HepG2 (cell line): ENCODE data around the gene ETF1. TPM values are rescaled to one million over a fixed set of nuclear protein-coding genes. Genes with fewer than 3 reads are reported as not detected.
A peak's percentile ranks its signal among the peaks of the same experiment; 100 is the strongest.

Experiments used
- ARNT2 ChIP-seq: sonication (generic); formaldehyde crosslinking; IDR thresholded peaks from 2 replicates; pipeline ENCODE4 v1.8.0; 2022; ENCODE audit warnings: mild to moderate bottlenecking, low read depth, missing genetic modification reagents, moderate library complexity
- CBX1 ChIP-seq: IDR thresholded peaks from one replicate; pipeline ENCODE4 v1.6.1; 2016; ENCODE audit warnings: antibody characterized with exemption, low read depth
- CBX5 ChIP-seq: sonication (generic); formaldehyde crosslinking; IDR thresholded peaks from 2 replicates; pipeline ENCODE4 v1.4.0; 2020; ENCODE audit warnings: missing genetic modification reagents, borderline replicate concordance
- DPF2 ChIP-seq: sonication (generic); formaldehyde crosslinking; IDR thresholded peaks from 2 replicates; pipeline ENCODE4 v1.4.0; 2020; ENCODE audit warnings: mild to moderate bottlenecking, low read depth, missing genetic modification reagents, borderline replicate concordance
- JUND ChIP-seq: sonication (generic); formaldehyde crosslinking; IDR thresholded peaks from 2 replicates; pipeline ENCODE4 v1.8.0; 2022; ENCODE audit warnings: mild to moderate bottlenecking, missing genetic modification reagents
- MAFK ChIP-seq, 2 experiments: IDR thresholded peaks in 1 of 2; conservative IDR thresholded peaks in 1 of 2; 2 replicates each; pipeline ENCODE4 v1.6.1; 2011; ENCODE audit warnings: improper control_type of control experiment in 2 of 2, low read length in 2 of 2
- MIXL1 ChIP-seq: IDR thresholded peaks from 2 replicates; pipeline ENCODE4 v1.6.1; 2016
- TEAD3 ChIP-seq: optimal IDR thresholded peaks from 2 replicates; pipeline ENCODE3; 2016; ENCODE audit warnings: borderline replicate concordance
- TP53 ChIP-seq: sonication (generic); formaldehyde crosslinking; conservative IDR thresholded peaks from 2 replicates; pipeline ENCODE4 v1.4.0; 2020; ENCODE audit warnings: missing genetic modification reagents
- TRIM24 ChIP-seq: sonication (generic); formaldehyde crosslinking; IDR thresholded peaks from 2 replicates; pipeline ENCODE4 v1.8.0; 2022; ENCODE audit warnings: mild to moderate bottlenecking, missing genetic modification reagents
- ZBTB38 ChIP-seq: sonication (generic); formaldehyde crosslinking; IDR thresholded peaks from 2 replicates; pipeline ENCODE4 v1.5.1; 2020; ENCODE audit warnings: mild to moderate bottlenecking, missing genetic modification reagents
- ZFP82 ChIP-seq: sonication (generic); formaldehyde crosslinking; IDR thresholded peaks from 2 replicates; pipeline ENCODE4 v1.5.1; 2020; ENCODE audit warnings: mild to moderate bottlenecking, missing genetic modification reagents, borderline replicate concordance
- ZFYVE20 ChIP-seq: sonication (generic); formaldehyde crosslinking; IDR thresholded peaks from 2 replicates; pipeline ENCODE4 v1.8.0; 2023; ENCODE audit warnings: low read depth, mild to moderate bottlenecking, moderate library complexity, missing genetic modification reagents, borderline replicate concordance
- ZNF292 ChIP-seq: sonication (generic); formaldehyde crosslinking; IDR thresholded peaks from 2 replicates; pipeline ENCODE4 v1.8.1; 2022; ENCODE audit warnings: mild to moderate bottlenecking, low read depth, missing genetic modification reagents, borderline replicate concordance
- ZNF766 ChIP-seq: sonication (generic); formaldehyde crosslinking; IDR thresholded peaks from 2 replicates; pipeline ENCODE4 v1.5.0; 2020; ENCODE audit warnings: missing genetic modification reagents, borderline replicate concordance
- ZNF879 ChIP-seq: sonication (generic); formaldehyde crosslinking; IDR thresholded peaks from 2 replicates; pipeline ENCODE4 v1.8.1; 2023; ENCODE audit warnings: missing genetic modification reagents
- polyA plus RNA-seq, 8 experiments: library from polyadenylated mRNA; depleted of rRNA in 3 of 8; stranded (reverse) in 7 of 8; unstranded in 1 of 8; fragments of >200 nt; fragmentation: Illumina TruSeq in 4 of 8; extraction: Trizol in 4 of 8; gene quantifications; 2 replicates each; pipeline versions ENCODE4 v1.2.1 to v1.2.3, GENCODE V29; 2011 to 2016; ENCODE audit warnings: low read depth in 4 of 8, missing spikeins in 1 of 8, mixed read lengths in 1 of 8; ENCODE audit not compliant: insufficient read depth in 1 of 8
- total RNA-seq, 5 experiments: library from RNA; depleted of rRNA; stranded (reverse); fragments of >200 nt; fragmentation: Illumina TruSeq; extraction: Trizol; gene quantifications; 2 replicates each; pipeline ENCODE4 v1.2.3, GENCODE V29; 2016; ENCODE audit warnings: low read depth in 1 of 5
- TF ChIP-seq, protein P1 (sequence below): sonication (generic); formaldehyde crosslinking; IDR thresholded peaks from 2 replicates; pipeline ENCODE4 v1.5.1; 2020; ENCODE audit warnings: missing genetic modification reagents, mild to moderate bottlenecking, borderline replicate concordance
- TF ChIP-seq, protein P2 (sequence below): sonication (generic); formaldehyde crosslinking; IDR thresholded peaks from 2 replicates; pipeline ENCODE4 v1.5.0; 2020; ENCODE audit warnings: missing genetic modification reagents, mild to moderate bottlenecking, borderline replicate concordance
- TF ChIP-seq, protein P3 (sequence below): IDR thresholded peaks from 2 replicates; pipeline ENCODE4 v1.6.1; 2016; ENCODE audit warnings: low read depth, missing genetic modification reagents, missing compliant biosample characterization

Gene ETF1
- total and polyA plus RNA-seq, 2 of the 13 experiments (the other 11 are each of a cell fraction or from before 2014, with no cell fraction given): 52.1 to 184 TPM

DNA sequence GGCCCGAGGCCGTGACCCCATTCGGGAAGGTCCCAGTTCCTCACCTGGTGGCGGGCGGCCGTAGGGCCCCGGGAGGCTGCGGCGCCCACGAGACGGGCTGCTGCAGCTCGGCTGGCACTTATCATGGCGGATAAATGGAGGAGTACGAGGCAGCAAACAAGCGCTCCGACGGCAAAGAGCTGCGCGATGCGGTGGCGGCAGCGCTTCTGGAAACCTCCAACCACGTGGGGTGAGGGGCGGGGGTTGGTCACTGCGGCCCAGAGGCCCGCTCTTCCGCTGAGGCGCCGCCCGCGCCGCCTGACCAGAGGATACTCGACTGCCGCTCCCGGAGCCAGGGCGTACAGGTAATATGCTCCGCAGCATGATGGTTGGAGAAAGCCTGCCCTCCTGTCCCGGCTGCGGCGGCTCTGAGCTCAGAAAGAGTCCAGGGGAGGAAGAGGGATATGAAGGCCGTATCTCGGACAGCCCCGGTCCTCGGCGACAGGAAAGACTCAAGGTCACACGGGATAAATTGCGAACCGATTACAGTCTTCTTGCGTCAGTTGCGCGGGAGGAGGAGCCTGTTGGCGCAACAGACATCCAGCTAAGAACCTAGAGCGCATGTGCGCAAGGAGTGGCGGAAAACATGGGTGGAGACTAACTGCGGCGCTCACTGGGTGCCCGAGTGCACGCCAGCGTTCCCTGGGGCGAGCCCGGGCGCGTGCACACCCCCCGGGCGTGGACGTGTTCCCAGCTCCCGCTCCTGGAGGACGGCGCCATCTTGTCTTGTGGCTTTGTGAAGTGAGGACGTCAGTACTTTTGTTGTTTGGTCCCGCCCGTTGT is 32.4 kb upstream of the ETF1 start, which contains the start of gene HSPA9 (continued):
- TF ChIP-seq, protein P1, sequence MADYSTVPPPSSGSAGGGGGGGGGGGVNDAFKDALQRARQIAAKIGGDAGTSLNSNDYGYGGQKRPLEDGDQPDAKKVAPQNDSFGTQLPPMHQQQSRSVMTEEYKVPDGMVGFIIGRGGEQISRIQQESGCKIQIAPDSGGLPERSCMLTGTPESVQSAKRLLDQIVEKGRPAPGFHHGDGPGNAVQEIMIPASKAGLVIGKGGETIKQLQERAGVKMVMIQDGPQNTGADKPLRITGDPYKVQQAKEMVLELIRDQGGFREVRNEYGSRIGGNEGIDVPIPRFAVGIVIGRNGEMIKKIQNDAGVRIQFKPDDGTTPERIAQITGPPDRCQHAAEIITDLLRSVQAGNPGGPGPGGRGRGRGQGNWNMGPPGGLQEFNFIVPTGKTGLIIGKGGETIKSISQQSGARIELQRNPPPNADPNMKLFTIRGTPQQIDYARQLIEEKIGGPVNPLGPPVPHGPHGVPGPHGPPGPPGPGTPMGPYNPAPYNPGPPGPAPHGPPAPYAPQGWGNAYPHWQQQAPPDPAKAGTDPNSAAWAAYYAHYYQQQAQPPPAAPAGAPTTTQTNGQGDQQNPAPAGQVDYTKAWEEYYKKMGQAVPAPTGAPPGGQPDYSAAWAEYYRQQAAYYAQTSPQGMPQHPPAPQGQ (CRISPR knock-in tag): no peak
- TF ChIP-seq ARNT2 (CRISPR knock-in tag) (peak; percentile 88; the same call in 1 of the 2 replicates), MIXL1 (CRISPR knock-in tag) (peak; percentile 18; the same call in 1 of the 2 replicates), ZNF292 (no peak), CBX5 (peak; percentile 62; the same call in 1 of the 2 replicates), DPF2 (no peak), JUND (CRISPR knock-in tag) (0 out of 2 replicates have a peak, but pooled peaks have one; percentile 59), TRIM24 (CRISPR knock-in tag) (no peak), ZNF766 (peak; percentile 33; the same call in 1 of the 2 replicates), TP53 (peak; percentile 89), CBX1 (peak; percentile 37), ZBTB38 (CRISPR knock-in tag) (peak; percentile 95), ZNF879 (CRISPR knock-in tag) (peak; percentile 66), ZFYVE20 (0 out of 2 replicates have a peak, but pooled peaks have one; percentile 59), MAFK (conservative IDR thresholded peaks at IDR 0.05 in 1 of 2, IDR thresholded peaks at IDR 0.05 in 1 of 2; ENCODE audit: low read length in 2 of 2) (no peak), TEAD3 (CRISPR knock-in tag) (peak; percentile 26), ZFP82 (CRISPR knock-in tag) (peak; percentile 96; the same call in 1 of the 2 replicates)
- TF ChIP-seq, protein P2, sequence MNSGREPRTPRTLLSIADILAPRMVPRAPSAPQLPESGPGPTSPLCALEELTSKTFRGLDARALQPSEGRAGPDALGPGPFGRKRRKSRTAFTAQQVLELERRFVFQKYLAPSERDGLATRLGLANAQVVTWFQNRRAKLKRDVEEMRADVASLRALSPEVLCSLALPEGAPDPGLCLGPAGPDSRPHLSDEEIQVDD (CRISPR knock-in tag): no peak
- TF ChIP-seq, protein P3, sequence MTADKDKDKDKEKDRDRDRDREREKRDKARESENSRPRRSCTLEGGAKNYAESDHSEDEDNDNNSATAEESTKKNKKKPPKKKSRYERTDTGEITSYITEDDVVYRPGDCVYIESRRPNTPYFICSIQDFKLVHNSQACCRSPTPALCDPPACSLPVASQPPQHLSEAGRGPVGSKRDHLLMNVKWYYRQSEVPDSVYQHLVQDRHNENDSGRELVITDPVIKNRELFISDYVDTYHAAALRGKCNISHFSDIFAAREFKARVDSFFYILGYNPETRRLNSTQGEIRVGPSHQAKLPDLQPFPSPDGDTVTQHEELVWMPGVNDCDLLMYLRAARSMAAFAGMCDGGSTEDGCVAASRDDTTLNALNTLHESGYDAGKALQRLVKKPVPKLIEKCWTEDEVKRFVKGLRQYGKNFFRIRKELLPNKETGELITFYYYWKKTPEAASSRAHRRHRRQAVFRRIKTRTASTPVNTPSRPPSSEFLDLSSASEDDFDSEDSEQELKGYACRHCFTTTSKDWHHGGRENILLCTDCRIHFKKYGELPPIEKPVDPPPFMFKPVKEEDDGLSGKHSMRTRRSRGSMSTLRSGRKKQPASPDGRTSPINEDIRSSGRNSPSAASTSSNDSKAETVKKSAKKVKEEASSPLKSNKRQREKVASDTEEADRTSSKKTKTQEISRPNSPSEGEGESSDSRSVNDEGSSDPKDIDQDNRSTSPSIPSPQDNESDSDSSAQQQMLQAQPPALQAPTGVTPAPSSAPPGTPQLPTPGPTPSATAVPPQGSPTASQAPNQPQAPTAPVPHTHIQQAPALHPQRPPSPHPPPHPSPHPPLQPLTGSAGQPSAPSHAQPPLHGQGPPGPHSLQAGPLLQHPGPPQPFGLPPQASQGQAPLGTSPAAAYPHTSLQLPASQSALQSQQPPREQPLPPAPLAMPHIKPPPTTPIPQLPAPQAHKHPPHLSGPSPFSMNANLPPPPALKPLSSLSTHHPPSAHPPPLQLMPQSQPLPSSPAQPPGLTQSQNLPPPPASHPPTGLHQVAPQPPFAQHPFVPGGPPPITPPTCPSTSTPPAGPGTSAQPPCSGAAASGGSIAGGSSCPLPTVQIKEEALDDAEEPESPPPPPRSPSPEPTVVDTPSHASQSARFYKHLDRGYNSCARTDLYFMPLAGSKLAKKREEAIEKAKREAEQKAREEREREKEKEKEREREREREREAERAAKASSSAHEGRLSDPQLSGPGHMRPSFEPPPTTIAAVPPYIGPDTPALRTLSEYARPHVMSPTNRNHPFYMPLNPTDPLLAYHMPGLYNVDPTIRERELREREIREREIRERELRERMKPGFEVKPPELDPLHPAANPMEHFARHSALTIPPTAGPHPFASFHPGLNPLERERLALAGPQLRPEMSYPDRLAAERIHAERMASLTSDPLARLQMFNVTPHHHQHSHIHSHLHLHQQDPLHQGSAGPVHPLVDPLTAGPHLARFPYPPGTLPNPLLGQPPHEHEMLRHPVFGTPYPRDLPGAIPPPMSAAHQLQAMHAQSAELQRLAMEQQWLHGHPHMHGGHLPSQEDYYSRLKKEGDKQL (CRISPR knock-in tag): peak; percentile 50; the same call in 1 of the 2 replicates
